Transverse colon (tissue), 4 donors: ENCODE data around the gene EML4.

Source experiments
- CTCF ChIP-seq, 5 experiments: fragments of 200-600 bp in 3 of 5; fragments of 450-650 bp in 2 of 5; sonication (generic) in 3 of 5; IDR thresholded peaks; 1 replicate in 2 of 5; 2 replicates in 3 of 5; pipeline ENCODE4 v1.5.1; 2016 to 2017; ENCODE audit warnings: antibody characterized with exemption in 5 of 5, inconsistent platforms in 3 of 5, mild to moderate bottlenecking in 2 of 5, moderate library complexity in 1 of 5
- EP300 ChIP-seq: sonication (generic); formaldehyde crosslinking; IDR thresholded peaks from one replicate; pipeline ENCODE4 v1.6.1; 2017; ENCODE audit warnings: antibody characterized with exemption, low read depth
- POLR2A ChIP-seq: fragments of 450-650 bp; IDR thresholded peaks from one replicate; pipeline ENCODE4 v1.6.1; 2016; ENCODE audit warnings: antibody characterized with exemption, mild to moderate bottlenecking, moderate library complexity
- POLR2AphosphoS5 ChIP-seq, 3 donors: sonication (generic); formaldehyde crosslinking; IDR thresholded peaks; one replicate each; pipeline ENCODE4 v1.6.1; 2016; ENCODE audit warnings: antibody characterized with exemption in 3 of 3

- TF ChIP-seq POLR2A (no peak), EP300 (no peak), CTCF (IDR thresholded peaks at IDR 0.05) (no peak), POLR2AphosphoS5 (IDR thresholded peaks at IDR 0.05) (no peak)
Measured at GRCh38 chr2:42186366-42186765, 17.2 kb downstream of the EML4 start.
